NK-92 treated with Interleukin-12 subunit alpha and Interleukin-12 subunit beta, amount 100 ng/mL, for 24 hours (cell line): Measurements from ENCODE around the gene INSYN1.
"Not testable (repeated sequence)": the region's sequence is repeated elsewhere in the genome, so short reads cannot be mapped to it uniquely, and the experiment has no call there.

ENCODE experiments used
- DNase-seq: peaks from one replicate; lab custom pipeline; 2025; lab: John Stamatoyannopoulos, UW

Gene INSYN1

GRCh38 chr15:73712107-73712506 is 41.0 kb downstream of the INSYN1 start:
- DNase-seq, result no peak

GRCh38 chr15:73711526-73711925 is 41.6 kb downstream of the INSYN1 start:
- no peak for DNase-seq

GRCh38 chr15:73710321-73710720 is 42.8 kb downstream of the INSYN1 start:
- DNase-seq, result no peak

GRCh38 chr15:73709686-73710085 is 43.5 kb downstream of the INSYN1 start:
- no peak for DNase-seq

- DNase-seq, result no peak
Measured at GRCh38 chr15:73709241-73709640, 43.9 kb downstream of the INSYN1 start.

- no peak for DNase-seq
Measured at GRCh38 chr15:73708691-73709090, 44.5 kb downstream of the INSYN1 start.

GRCh38 chr15:73704869-73705645 is 48.1 kb downstream of the INSYN1 start:
- DNase-seq, result peak; percentile 56

GRCh38 chr15:73704142-73704868 is 48.8 kb downstream of the INSYN1 start:
- DNase-seq, result not testable (repeated sequence)

- DNase-seq, result not testable (repeated sequence)
Measured at GRCh38 chr15:73703601-73704000, 49.5 kb downstream of the INSYN1 start.

GRCh38 chr15:73702311-73703239 is 50.6 kb downstream of the INSYN1 start:
- DNase-seq, result not testable (repeated sequence)

GRCh38 chr15:73700041-73700842 is 52.9 kb downstream of the INSYN1 start:
- DNase-seq, result peak; percentile 67

- DNase-seq, result no peak
Measured at GRCh38 chr15:73699249-73700040, 53.7 kb downstream of the INSYN1 start.

- DNase-seq, result peak; percentile 75
Measured at GRCh38 chr15:73697033-73697467, 56.1 kb downstream of the INSYN1 start.

GRCh38 chr15:73696641-73697001 is 56.5 kb downstream of the INSYN1 start:
- DNase-seq, result no peak

GRCh38 chr15:73695773-73696640 is 57.1 kb downstream of the INSYN1 start:
- DNase-seq, result no peak

- DNase-seq, result no peak
Measured at GRCh38 chr15:73694419-73694818, 58.7 kb downstream of the INSYN1 start.

- DNase-seq, result no peak
Measured at GRCh38 chr15:73691396-73691795, 61.8 kb downstream of the INSYN1 start.

- DNase-seq, result no peak
Measured at GRCh38 chr15:73688455-73688854, 64.7 kb downstream of the INSYN1 start.

GRCh38 chr15:73687351-73687750 is 65.8 kb downstream of the INSYN1 start:
- DNase-seq, result no peak
